ACC112 (cell line): Measurements from ENCODE around the gene OR5A1.

Experiments
- H2AFZ ChIP-seq: fragments of 200-600 bp; sonication (generic); one replicate; pipeline ENCODE4 v1.6.0; 2017; ENCODE audit warnings: antibody characterized with exemption, low read length; ENCODE audit not compliant: unreplicated experiment
- H3K27ac ChIP-seq: fragments of 200-600 bp; sonication (generic); 2 replicates; pipeline ENCODE4 v1.5.1; 2014; ENCODE audit warnings: low read depth, mild to moderate bottlenecking, antibody characterized with exemption, low read length, moderate library complexity
- H3K27me3 ChIP-seq: fragments of 200-600 bp; sonication (generic); 2 replicates; pipeline ENCODE4 v1.6.1; 2014; ENCODE audit warnings: mild to moderate bottlenecking, antibody characterized with exemption, low read length, moderate library complexity, mixed read lengths; ENCODE audit not compliant: insufficient read depth
- H3K36me3 ChIP-seq: fragments of 200-600 bp; sonication (generic); 2 replicates; pipeline ENCODE4 v1.6.1; 2016; ENCODE audit warnings: mild to moderate bottlenecking, antibody characterized with exemption, low read length, moderate library complexity, mixed read lengths; ENCODE audit not compliant: insufficient read depth
- H3K4me1 ChIP-seq: fragments of 200-600 bp; sonication (generic); one replicate; pipeline ENCODE4 v1.6.1; 2016; ENCODE audit warnings: low read length, mixed read lengths; ENCODE audit not compliant: insufficient read depth, unreplicated experiment, control insufficient read depth
- H3K4me3 ChIP-seq: fragments of 200-600 bp; sonication (generic); 2 replicates; pipeline ENCODE4 v1.5.1; 2014; ENCODE audit warnings: mild to moderate bottlenecking, low read depth, low read length
- H3K79me2 ChIP-seq: fragments of 200-600 bp; sonication (generic); one replicate; pipeline ENCODE4 v1.6.0; 2016; ENCODE audit warnings: low read length; ENCODE audit not compliant: control insufficient read depth, unreplicated experiment, insufficient read depth

The OR5A1 gene

GRCh38 chr11:59475176-59475575 is 38.9 kb downstream of the OR5A1 start:
- H3K4me1 ChIP-seq: no peaks in the 10 kb centered on the region
- H3K36me3 ChIP-seq: no peaks in the 10 kb centered on the region
- H3K4me3 ChIP-seq: no peak overlapping the region
- peaks cover 59% of the 10 kb centered on the region for H3K27me3 ChIP-seq
- H2AFZ ChIP-seq: no peak overlapping the region
- no peak overlapping the region for H3K27ac ChIP-seq
- H3K79me2 ChIP-seq: no peaks in the 10 kb centered on the region

- no peak overlapping the region for H3K27ac ChIP-seq
- no peaks in the 10 kb centered on the region for H3K36me3 ChIP-seq
- no peaks in the 10 kb centered on the region for H3K4me1 ChIP-seq
- no peak overlapping the region for H3K4me3 ChIP-seq
- H2AFZ ChIP-seq: no peak overlapping the region
- no peaks in the 10 kb centered on the region for H3K79me2 ChIP-seq
- H3K27me3 ChIP-seq: peaks cover 37% of the 10 kb centered on the region
These were observed 43.6 kb downstream of the OR5A1 start for GRCh38 chr11:59479906-59480305.

- Histone ChIP-seq H3K79me2 (no peaks in the 10 kb centered on the region), H3K4me1 (no peaks in the 10 kb centered on the region), H3K27me3 (peaks cover 35% of the 10 kb centered on the region), H3K4me3 (no peak overlapping the region), H3K27ac (no peak overlapping the region), H2AFZ (no peak overlapping the region), H3K36me3 (no peaks in the 10 kb centered on the region)
These were observed 44.1 kb downstream of the OR5A1 start for GRCh38 chr11:59480359-59480758.
